Stromal cell of bone marrow (primary cell): Measurements from ENCODE around the gene OSM.
"Not testable (repeated sequence)": the region's sequence is repeated elsewhere in the genome, so short reads cannot be mapped to it uniquely, and the experiment has no call there.

ENCODE experiments used
- DNase-seq: peaks from one replicate; pipeline ENCODE4 v3.0.0-alpha.2; 2012; ENCODE audit warnings: low read depth

OSM gene

DNA sequence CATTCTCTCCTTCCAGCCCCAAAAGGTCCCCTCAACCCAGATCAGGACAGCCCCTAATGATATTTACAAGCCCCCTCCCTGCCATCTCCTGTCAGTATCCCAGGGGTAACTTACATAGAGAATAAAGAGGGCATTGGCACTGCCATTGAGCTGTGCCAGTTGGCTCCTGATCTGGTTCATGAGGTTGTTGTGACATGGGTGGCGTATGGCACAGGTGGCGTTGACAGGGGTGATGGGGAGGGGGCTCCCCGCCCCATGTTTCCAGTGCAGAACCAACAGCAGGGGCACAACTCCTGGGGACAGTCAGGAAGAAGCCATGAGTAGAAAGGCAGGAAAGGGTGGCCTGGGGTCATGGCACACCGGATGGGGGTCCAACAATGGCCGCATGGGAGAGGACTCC, 22.0 kb downstream of the OSM start:
- no peak for DNase-seq

- DNase-seq: no peak
Observed at GRCh38 chr22:30244066-30244465, 22.6 kb downstream of the OSM start.

- no peak for DNase-seq
Observed at GRCh38 chr22:30243661-30244060, 23.0 kb downstream of the OSM start.

DNA sequence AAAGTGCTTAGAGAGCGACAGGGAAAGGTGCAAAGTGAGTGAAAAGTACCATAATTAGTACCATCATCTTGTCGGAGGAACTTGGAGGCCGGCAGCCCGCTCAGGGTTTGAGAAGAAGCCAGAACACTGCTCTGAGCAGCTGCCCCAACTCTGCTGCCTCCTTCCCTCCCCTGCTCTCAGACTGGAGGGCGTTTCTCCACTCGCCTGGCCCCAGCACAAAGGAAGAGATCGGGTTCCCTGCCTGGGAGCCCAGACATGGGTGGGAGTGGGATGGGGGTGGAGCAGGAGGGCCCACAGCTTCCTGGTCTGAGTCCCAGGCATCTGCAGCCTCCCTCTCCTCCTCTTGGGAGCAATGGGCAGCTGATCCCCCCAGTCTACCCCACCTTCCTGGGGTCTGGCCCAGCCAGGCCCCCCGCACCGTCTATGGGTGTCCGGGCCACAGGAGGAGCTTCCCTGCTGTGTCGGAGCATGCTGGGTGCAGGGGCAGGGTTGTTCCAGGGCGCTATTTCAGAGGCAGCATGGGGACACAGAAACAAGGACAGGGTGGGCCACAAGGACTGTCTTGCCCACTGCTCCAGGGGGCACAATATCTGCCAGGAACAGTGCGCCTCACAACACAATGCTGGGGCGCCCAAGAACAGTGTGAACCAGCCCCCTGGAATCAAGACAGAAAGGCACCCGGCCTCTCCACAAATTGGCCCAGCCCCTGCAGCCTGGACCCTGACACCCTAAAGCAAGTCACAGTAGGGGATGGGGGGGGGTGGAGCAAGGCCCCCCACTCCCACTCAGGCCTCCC, 24.9 kb downstream of the OSM start:
- DNase-seq: no peak

- no peak for DNase-seq
Observed at GRCh38 chr22:30240541-30241417, 25.9 kb downstream of the OSM start.

GRCh38 chr22:30239488-30240405, 26.9 kb downstream of the OSM start:
- DNase-seq: no peak

GRCh38 chr22:30238661-30239487, 27.8 kb downstream of the OSM start:
- no peak for DNase-seq

DNA sequence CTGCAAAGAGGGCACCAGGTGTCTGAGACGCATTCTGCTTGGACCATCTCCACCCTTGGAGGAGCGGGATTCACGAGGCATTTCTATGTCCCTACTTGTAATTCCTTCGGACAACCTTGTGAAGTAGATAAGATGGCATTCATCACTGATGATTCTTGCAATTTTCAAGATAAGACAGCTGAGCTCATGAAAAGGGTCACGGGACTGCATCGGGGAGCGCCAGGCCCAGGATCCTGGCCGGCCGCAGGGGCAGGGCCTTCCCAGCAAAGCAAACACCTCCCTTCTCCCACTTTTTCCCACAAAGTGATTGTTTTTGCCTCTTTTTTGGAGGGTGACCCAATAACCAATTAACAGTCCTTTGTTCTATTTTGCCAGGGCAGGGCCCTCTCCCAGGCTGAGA, 28.5 kb downstream of the OSM start:
- no peak for DNase-seq

DNA sequence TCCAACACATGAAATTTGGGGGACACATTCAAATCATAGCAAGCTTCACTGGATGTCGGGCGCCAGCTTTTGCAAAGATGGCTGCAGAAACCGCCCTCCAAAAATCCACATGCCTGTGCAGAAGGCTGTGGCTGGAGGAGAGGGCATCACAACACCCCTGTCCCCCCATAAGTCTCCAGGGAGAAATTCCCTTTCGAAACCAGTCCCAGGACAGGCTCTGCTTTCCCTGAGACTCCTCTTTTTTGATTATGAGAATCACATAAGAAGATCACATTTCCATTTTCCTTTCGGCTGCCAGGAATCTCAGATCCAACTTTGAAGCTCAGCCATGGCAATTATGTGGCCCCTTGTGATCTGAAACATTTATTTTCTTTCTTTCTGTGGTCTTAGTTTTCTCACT, 29.8 kb downstream of the OSM start:
- DNase-seq: no peak

DNA sequence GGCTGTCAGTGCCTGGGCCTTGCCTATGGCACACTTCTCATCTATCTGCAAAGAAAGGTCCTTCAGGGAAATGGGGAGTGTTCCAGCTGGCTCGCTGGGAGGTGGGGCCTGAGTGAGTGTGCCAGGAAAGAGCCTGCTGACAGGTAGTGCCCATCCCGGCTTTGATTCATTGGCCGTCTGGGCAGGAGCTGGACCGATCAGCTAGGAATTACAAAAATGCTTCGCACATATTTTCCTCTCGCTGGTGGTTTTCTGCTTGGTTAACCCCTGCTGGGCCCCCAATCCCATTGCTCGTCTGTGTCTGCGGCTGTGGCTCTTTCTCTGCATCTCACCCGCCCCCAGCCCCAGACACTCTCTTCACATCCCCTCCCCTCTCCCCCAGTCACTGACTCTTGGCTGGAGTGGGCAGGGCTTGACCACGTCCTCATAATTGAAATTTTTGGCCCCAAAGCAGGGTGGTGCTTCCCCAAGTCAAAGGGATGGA, 30.9 kb downstream of the OSM start:
- no peak for DNase-seq

DNA sequence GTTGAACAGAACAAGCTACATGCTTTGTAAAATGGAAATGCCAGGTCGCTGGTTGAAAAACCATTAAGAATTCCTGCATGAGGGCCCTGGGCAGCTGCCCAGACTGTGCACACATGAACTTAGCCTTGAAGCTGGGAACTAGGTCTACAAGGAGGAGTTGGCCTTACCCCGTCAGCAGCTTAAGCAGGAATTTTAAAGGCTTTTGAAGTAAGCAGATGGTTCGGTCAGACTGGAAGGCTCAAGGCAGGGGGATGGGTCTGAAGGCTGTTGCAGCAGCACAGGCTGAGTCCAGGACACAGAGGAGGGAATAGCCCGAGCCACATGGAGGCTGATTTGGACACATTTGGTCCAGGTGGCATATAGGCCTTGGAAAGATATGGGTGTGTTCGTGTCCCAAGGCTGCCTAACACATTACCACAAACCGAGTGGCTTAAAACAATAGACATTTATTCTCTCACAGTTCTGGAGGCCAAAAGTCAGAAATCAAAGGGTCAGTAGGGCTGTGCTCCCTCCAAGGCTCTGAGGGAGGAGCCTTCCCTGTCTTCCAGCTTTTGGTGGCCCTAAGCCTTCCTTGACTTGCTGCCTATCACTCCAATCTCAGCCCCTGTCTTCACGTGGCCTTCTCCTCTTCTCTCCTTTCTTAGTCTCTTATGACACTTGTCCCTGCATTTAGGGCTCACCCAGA, 31.7 kb downstream of the OSM start:
- no peak for DNase-seq

- not testable (repeated sequence) for DNase-seq
Observed at GRCh38 chr22:30234325-30234724, 32.3 kb downstream of the OSM start.

- no peak for DNase-seq
Observed at GRCh38 chr22:30233582-30233981, 33.1 kb downstream of the OSM start.

DNA sequence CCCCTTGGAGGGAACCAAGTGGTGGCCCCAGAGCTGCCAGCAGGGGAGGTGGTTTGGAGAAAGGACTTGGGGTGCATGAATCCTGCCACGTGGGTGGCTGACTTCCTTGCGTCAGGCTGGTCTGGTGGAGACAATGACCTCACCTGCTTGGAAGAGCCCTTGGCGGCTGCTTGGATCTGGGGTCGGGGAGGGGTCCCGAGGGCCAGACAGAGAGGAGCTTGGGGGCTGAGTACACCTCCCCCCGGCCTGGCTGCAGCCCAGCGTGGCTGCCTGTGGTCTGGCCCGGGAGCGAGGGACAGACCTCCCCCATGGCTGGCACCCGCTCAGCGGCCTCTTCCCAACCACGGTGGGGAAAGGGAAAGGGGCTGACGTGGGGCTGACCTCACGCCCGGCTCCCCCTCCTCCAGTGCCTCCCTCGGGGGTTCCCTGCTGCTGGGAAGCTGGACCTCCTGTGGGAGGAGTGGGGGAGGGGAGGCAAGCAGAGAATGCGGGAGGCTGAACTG, 33.9 kb downstream of the OSM start:
- DNase-seq: no peak

DNA sequence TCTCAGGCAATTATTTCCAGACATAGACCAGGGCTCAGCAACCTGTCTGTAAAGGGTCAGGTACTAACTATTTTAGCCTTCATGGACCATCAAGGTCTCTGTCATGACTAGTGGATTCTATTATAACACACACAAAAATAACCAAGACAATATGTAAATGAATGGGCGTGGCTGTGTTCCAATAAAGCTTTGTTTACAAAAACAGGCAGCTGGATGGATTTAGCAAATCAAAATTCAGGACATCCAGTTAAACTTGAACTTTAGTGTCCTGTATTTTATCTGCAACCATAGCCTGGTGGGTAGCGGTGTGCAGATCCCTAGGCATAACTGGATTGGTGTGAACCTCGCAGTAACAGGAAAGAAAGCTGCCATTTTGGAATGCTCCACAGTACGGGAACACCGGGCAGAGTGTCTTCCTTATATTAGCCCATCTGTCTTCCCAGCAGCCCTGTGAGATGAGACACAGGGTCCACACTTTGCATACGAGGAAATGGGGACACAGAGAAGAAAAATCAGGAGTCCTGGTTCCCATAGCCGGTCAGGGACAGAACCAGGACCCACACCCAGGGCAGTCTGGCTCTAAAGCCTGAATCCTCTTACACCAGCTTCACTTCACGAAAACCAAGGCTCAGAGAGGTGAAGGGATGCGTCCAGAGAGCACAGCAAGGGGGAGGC, 35.7 kb downstream of the OSM start:
- DNase-seq: no peak

GRCh38 chr22:30230330-30230729, 36.3 kb downstream of the OSM start:
- DNase-seq: no peak

DNA sequence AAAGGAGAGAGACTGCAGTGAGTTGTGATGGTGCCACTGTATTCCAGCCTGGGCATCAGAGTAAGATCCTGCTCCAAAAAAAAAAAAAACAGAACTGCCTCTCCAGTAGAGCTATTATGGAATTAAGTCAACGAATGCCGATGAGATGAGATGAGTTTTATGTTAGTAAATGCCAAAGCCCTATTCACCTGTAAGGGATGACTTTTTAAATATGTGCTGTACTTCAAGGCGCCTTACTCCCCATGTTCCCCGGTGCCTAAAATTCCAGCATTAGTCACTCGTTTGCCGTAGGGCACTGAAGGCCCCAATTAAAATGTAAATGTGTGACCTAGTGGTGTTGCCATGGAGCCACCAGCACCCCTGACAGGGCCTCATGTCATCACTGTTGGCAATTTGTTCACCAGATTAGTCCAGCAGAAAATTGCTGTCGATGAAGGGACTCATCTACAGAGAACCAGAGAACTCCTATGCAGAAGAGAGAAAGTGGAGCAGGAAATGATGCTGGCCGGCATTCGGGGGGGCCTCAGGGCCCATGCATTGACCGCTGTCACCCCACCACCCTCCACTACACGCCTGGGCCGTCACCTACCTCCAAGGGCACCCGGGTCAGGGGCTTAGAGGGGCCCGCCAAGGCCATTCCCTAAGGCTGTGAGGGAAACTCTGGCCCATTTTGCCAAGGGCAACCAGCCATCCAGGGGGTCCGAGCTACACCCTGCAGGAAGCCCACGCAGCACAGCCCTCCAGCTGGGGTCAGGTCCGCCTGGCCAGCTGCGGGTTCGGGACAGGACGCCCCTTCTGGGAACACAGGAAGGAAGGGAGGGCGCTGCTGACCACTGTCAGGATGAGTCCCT, 37.9 kb downstream of the OSM start:
- DNase-seq: no peak

GRCh38 chr22:30227438-30228228, 39.0 kb downstream of the OSM start:
- DNase-seq: no peak
